HepG2 (cell line): ENCODE data around the gene ABCC12. TPM values are rescaled to one million over a fixed set of nuclear protein-coding genes. Genes with fewer than 3 reads are reported as not detected.

Source experiments
- ATAC-seq: fragments of 200-7000 bp; cut with Tn5 transposase; 3 replicates; pipeline ENCODE4 v1.9.1; 2020; ENCODE audit warnings: mild to moderate bottlenecking, moderate library complexity
- BruUV-seq: library from RNA; stranded (reverse); fragments of 400-500 nt; replicated peaks from 2 replicates; lab custom pipeline; 2021; lab: Mats Ljungman, UMichigan
- CTCF ChIA-PET: fragments of 300-600 bp; formaldehyde crosslinking; extraction: SDS; loops from one replicate; lab custom pipeline; 2021; ENCODE audit warnings: low total read pairs, inconsistent platforms, low intra/inter-chr PET ratio; lab: Yijun Ruan, JAX
- POLR2A ChIA-PET: fragments of 350-600 bp; sonication (Branson Sonifier 250); formaldehyde crosslinking; loops from one replicate; lab custom pipeline; 2020; ENCODE audit warnings: antibody characterized with exemption, inconsistent platforms; lab: Yijun Ruan, JAX
- DNase-seq: peaks from one replicate; pipeline ENCODE4 v3.0.0-alpha.2; 2015; ENCODE audit warnings: low spot score
- FAIRE-seq: peaks from 3 replicates; lab custom pipeline; 2011; peaks lifted over from hg19 to GRCh38; lab: Jason Lieb, UNC
- H2AFZ ChIP-seq: one replicate; pipeline ENCODE4 v1.6.1; 2011; ENCODE audit warnings: low read length, inconsistent platforms
- H3K27ac ChIP-seq: fragments of 300-600 bp; 3 replicates; pipeline ENCODE4 v1.8.0; 2011; ENCODE audit warnings: mixed run types, mild to moderate bottlenecking, mixed read lengths, low read length, inconsistent platforms; ENCODE audit not compliant: insufficient read depth; ENCODE audit errors: extremely low read length
- H3K27me3 ChIP-seq, 2 experiments: fragments of 200-600 bp in 1 of 2; 2 replicates in 1 of 2; 3 replicates in 1 of 2; pipeline versions ENCODE4 v1.6.0 to v1.8.0; 2011; ENCODE audit warnings: low read length in 2 of 2, mild to moderate bottlenecking in 2 of 2, moderate library complexity in 2 of 2, inconsistent platforms in 1 of 2; ENCODE audit not compliant: insufficient read depth in 2 of 2, control insufficient read depth in 1 of 2
- H3K36me3 ChIP-seq, 2 experiments: fragments of 200-600 bp in 1 of 2; replicated peaks in 1 of 2; 2 replicates in 1 of 2; 3 replicates in 1 of 2; pipeline versions ENCODE4 v1.5.1 to v1.8.0; 2011; ENCODE audit warnings: low read length in 2 of 2, inconsistent platforms in 1 of 2; ENCODE audit not compliant: insufficient read depth in 2 of 2, control insufficient read depth in 1 of 2
- H3K4me1 ChIP-seq: 2 replicates; pipeline ENCODE4 v1.5.1; 2012; ENCODE audit warnings: low read length, inconsistent platforms; ENCODE audit not compliant: insufficient read depth
- H3K4me2 ChIP-seq: 2 replicates; pipeline ENCODE4 v1.6.0; 2011; ENCODE audit warnings: low read depth, low read length, inconsistent platforms
- H3K4me3 ChIP-seq, 3 experiments: fragments of 200-600 bp in 1 of 3; sonication (generic), shearing (Covaris generic) in 1 of 3; replicated peaks in 1 of 3; 2 replicates each; pipeline ENCODE4 v1.5.1; 2011 to 2016; ENCODE audit warnings: low read length in 3 of 3, inconsistent platforms in 2 of 3, low read depth in 2 of 3, mild to moderate bottlenecking in 2 of 3, control low read depth in 1 of 3, mixed read lengths in 1 of 3; ENCODE audit not compliant: insufficient read depth in 1 of 3
- H3K79me2 ChIP-seq: one replicate; pipeline ENCODE4 v1.6.1; 2011; ENCODE audit warnings: low read length, inconsistent platforms; ENCODE audit not compliant: insufficient read depth
- H3K9ac ChIP-seq: 2 replicates; pipeline ENCODE4 v1.6.0; 2011; ENCODE audit warnings: mild to moderate bottlenecking, low read depth, low read length, inconsistent platforms; ENCODE audit not compliant: insufficient read depth
- H3K9me3 ChIP-seq: 2 replicates; pipeline ENCODE4 v1.5.1; 2012; ENCODE audit warnings: mild to moderate bottlenecking, low read length
- H4K20me1 ChIP-seq: 2 replicates; pipeline ENCODE4 v1.6.0; 2011; ENCODE audit warnings: inconsistent platforms, mild to moderate bottlenecking, low read length, moderate library complexity; ENCODE audit not compliant: insufficient read depth
- ARID5B ChIP-seq: IDR thresholded peaks from 2 replicates; pipeline ENCODE4 v1.4.0; 2020; ENCODE audit warnings: mild to moderate bottlenecking, missing genetic modification reagents
- ATF1 ChIP-seq: IDR thresholded peaks from 2 replicates; pipeline ENCODE4 v1.6.1; 2016; ENCODE audit warnings: mild to moderate bottlenecking, control low read depth
- NCOR1 ChIP-seq: fragments of 200-600 bp; sonication (generic); IDR thresholded peaks from 2 replicates; pipeline ENCODE4 v1.7.0; 2017; ENCODE audit warnings: antibody characterized with exemption, low read length, borderline replicate concordance
- RELA ChIP-seq: sonication (generic); formaldehyde crosslinking; IDR thresholded peaks from 2 replicates; pipeline ENCODE4 v1.4.0; 2020; ENCODE audit warnings: missing genetic modification reagents
- ZNF614 ChIP-seq: IDR thresholded peaks from 2 replicates; pipeline ENCODE4 v1.6.1; 2018; ENCODE audit warnings: missing biosample characterization, missing genetic modification reagents, inconsistent platforms, borderline replicate concordance
- whole genome bisulfite sequencing: methylation state at CpG from one replicate; pipeline ENCODE4 v1.1.6; 2017; ENCODE audit warnings: low lambda C conversion rate; 5-methylcytosine and 5-hydroxymethylcytosine counted together
- in situ Hi-C: cut with HindIII; loops from 2 replicates; pipeline ENCODE4 v1.10.0; 2017; ENCODE audit warnings: low pct_unique_long_range_greater_than_20kb; ENCODE audit not compliant: extremely low pct_ligation_motif_present
- intact Hi-C: fragments of 100-400 bp; cut with micrococcal nuclease; formaldehyde crosslinking; loops from one replicate; pipeline ENCODE4 v1.10.0; 2022; ENCODE audit not compliant: unreplicated experiment
- polyA plus RNA-seq, 8 experiments: library from polyadenylated mRNA; depleted of rRNA in 3 of 8; stranded (reverse) in 7 of 8; unstranded in 1 of 8; fragments of >200 nt; fragmentation: Illumina TruSeq in 4 of 8; extraction: Trizol in 4 of 8; gene quantifications; 2 replicates each; pipeline versions ENCODE4 v1.2.1 to v1.2.3, GENCODE V29; 2011 to 2016; ENCODE audit warnings: low read depth in 4 of 8, missing spikeins in 1 of 8, mixed read lengths in 1 of 8; ENCODE audit not compliant: insufficient read depth in 1 of 8
- total RNA-seq, 5 experiments: library from RNA; depleted of rRNA; stranded (reverse); fragments of >200 nt; fragmentation: Illumina TruSeq; extraction: Trizol; gene quantifications; 2 replicates each; pipeline ENCODE4 v1.2.3, GENCODE V29; 2016; ENCODE audit warnings: low read depth in 1 of 5

Gene ABCC12
- total and polyA plus RNA-seq, 2 of the 13 experiments (the other 11 are each of a cell fraction or from before 2014, with no cell fraction given) = not detected

GRCh38 chr16:48109475-48109874 lies 46.3 kb downstream of the ABCC12 start:
- in situ Hi-C loops = no loop called here
- ChIA-PET POLR2A (no interaction called here), CTCF (no interaction called here)
- no peak overlapping the region for H2AFZ ChIP-seq
- no peak overlapping the region for H3K9ac ChIP-seq
- TF ChIP-seq NCOR1 = no peak
- TF ChIP-seq RELA (CRISPR knock-in tag) = no peak
- no peak for TF ChIP-seq ATF1 (CRISPR knock-in tag)
- no peak for TF ChIP-seq ZNF614 (CRISPR knock-in tag)
- TF ChIP-seq ARID5B (CRISPR knock-in tag) = no peak
- H3K27ac ChIP-seq = no peak overlapping the region
- 17% methylated on average over 9 of the region's 9 CpGs for WGBS
- no peaks in the 10 kb centered on the region for H3K4me1 ChIP-seq
- H3K79me2 ChIP-seq = no peaks in the 10 kb centered on the region
- no peak overlapping the region for H3K4me3 ChIP-seq
- intact Hi-C loops = no loop called here
- H3K9me3 ChIP-seq = no peaks in the 10 kb centered on the region
- H3K36me3 ChIP-seq = no peaks in the 10 kb centered on the region
- peaks cover 4 to 67% of the 10 kb centered on the region in 2 experiments; a peak in 4 of 5 replicates for H3K27me3 ChIP-seq
- no peak for ATAC-seq
- no TSS peak for BruUV-seq
- DNase-seq = no peak
- no peak overlapping the region for H3K4me2 ChIP-seq
- H4K20me1 ChIP-seq = no peaks in the 10 kb centered on the region
- no peak for FAIRE-seq
